DOHH2 (cell line): ENCODE data around the gene GALNT3.

ENCODE experiments used
- H3F3A ChIP-seq: fragments of 200-600 bp; sonication (generic), shearing (Covaris generic); 2 replicates; pipeline ENCODE4 v1.6.0; 2016; ENCODE audit warnings: antibody characterized with exemption, mild to moderate bottlenecking; ENCODE audit not compliant: control insufficient read depth, insufficient read depth
- H3K27ac ChIP-seq: fragments of 200-600 bp; sonication (generic); 2 replicates; pipeline ENCODE4 v1.5.1; 2014; ENCODE audit warnings: low read depth, mild to moderate bottlenecking, low read length, moderate library complexity
- H3K27me3 ChIP-seq: fragments of 200-600 bp; sonication (generic); 2 replicates; pipeline ENCODE4 v1.6.1; 2014; ENCODE audit warnings: mild to moderate bottlenecking, low read length, mixed read lengths; ENCODE audit not compliant: control insufficient read depth
- H3K36me3 ChIP-seq: fragments of 200-600 bp; sonication (generic); 2 replicates; pipeline ENCODE4 v1.6.1; 2014; ENCODE audit warnings: mild to moderate bottlenecking, low read length, moderate library complexity, mixed read lengths; ENCODE audit not compliant: control insufficient read depth
- H3K4me1 ChIP-seq: fragments of 200-600 bp; sonication (generic); 2 replicates; pipeline ENCODE4 v1.6.1; 2014; ENCODE audit warnings: mild to moderate bottlenecking, low read length, mixed read lengths; ENCODE audit not compliant: control insufficient read depth
- H3K4me2 ChIP-seq: fragments of 200-600 bp; sonication (generic); 2 replicates; pipeline ENCODE4 v1.6.0; 2014; ENCODE audit warnings: mild to moderate bottlenecking, low read length, moderate library complexity
- H3K4me3 ChIP-seq: fragments of 200-600 bp; sonication (generic); 2 replicates; pipeline ENCODE4 v1.5.1; 2014; ENCODE audit warnings: mild to moderate bottlenecking, low read length, mixed read lengths
- H3K79me2 ChIP-seq: fragments of 200-600 bp; sonication (generic); 2 replicates; pipeline ENCODE4 v1.6.1; 2014; ENCODE audit warnings: mild to moderate bottlenecking, low read length, mixed read lengths; ENCODE audit not compliant: control insufficient read depth
- H3K9me2 ChIP-seq: fragments of 200-600 bp; sonication (generic); replicated peaks from 2 replicates; pipeline ENCODE4 v1.6.1; 2014; ENCODE audit warnings: mild to moderate bottlenecking, low read length, mixed read lengths; ENCODE audit not compliant: control insufficient read depth
- H3K9me3 ChIP-seq: fragments of 200-600 bp; sonication (generic); 2 replicates; pipeline ENCODE4 v1.6.1; 2014; ENCODE audit warnings: antibody characterized with exemption, low read length, mixed read lengths; ENCODE audit not compliant: control insufficient read depth, insufficient read depth
- H4K20me1 ChIP-seq: fragments of 200-600 bp; sonication (generic); 2 replicates; pipeline ENCODE4 v1.6.0; 2014; ENCODE audit warnings: low read depth, mild to moderate bottlenecking, antibody characterized with exemption, low read length, moderate library complexity; ENCODE audit not compliant: control insufficient read depth, insufficient read depth
- CTCF ChIP-seq: fragments of 200-600 bp; sonication (generic); IDR thresholded peaks from one replicate; pipeline ENCODE4 v1.5.1; 2014; ENCODE audit warnings: antibody characterized with exemption, mild to moderate bottlenecking, low read depth, low read length; ENCODE audit not compliant: poor library complexity, severe bottlenecking
- EZH2phosphoT487 ChIP-seq: fragments of 200-600 bp; sonication (generic); IDR thresholded peaks from 2 replicates; pipeline ENCODE4 v1.6.1; 2017; ENCODE audit warnings: borderline replicate concordance, mild to moderate bottlenecking, antibody characterized with exemption, low read length, moderate library complexity, mixed read lengths

GALNT3 gene

DNA sequence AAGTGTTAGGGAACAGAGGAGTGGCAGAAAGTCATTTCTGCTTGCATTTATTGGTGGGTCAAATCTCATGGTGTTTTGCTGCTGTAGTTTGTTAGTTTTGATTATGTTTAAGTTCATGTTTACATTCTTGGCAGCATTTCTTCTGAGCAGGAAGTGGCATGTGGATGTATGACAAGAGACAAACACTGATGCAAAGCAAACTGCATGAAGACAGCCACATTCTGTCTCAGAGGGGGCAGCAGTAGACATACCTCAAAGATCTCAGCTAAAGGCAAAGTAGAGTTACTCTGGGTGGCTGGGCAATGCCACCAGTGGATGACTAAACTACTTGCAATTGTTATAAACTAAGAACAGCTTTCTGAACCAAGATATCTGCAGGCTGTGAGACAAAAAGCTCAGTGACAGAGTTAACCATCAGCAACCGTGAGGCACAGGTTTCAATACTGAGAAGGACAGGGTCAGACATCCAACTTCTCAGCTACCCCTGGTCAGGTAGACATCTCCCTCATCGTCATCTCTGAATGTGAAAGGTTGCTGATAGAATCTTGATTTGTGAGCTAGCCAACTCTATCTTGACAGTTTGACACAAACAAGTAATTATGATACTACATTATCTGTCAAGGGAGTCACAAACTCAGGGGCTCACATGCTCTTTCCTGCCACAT, 16.4 kb downstream of the GALNT3 start:
- TF ChIP-seq CTCF, result no peak
- TF ChIP-seq EZH2phosphoT487, result no peak
- Histone ChIP-seq H3K4me2 (no peak overlapping the region), H3K79me2 (no peaks in the 10 kb centered on the region), H3K9me3 (peaks cover 9% of the 10 kb centered on the region; the same call in 1 of the 2 replicates), H3K27ac (no peak overlapping the region), H3K4me1 (peaks cover 8% of the 10 kb centered on the region), H3K27me3 (no peaks in the 10 kb centered on the region), H4K20me1 (no peaks in the 10 kb centered on the region), H3K9me2 (no peaks in the 10 kb centered on the region), H3K4me3 (no peak overlapping the region), H3K36me3 (no peaks in the 10 kb centered on the region), H3F3A (no peaks in the 10 kb centered on the region)

GRCh38 chr2:165776796-165777195, 17.3 kb downstream of the GALNT3 start:
- no peak overlapping the region for H3K4me2 ChIP-seq
- no peaks in the 10 kb centered on the region for H3K36me3 ChIP-seq
- no peak overlapping the region for H3K4me3 ChIP-seq
- no peaks in the 10 kb centered on the region for H3F3A ChIP-seq
- no peak for TF ChIP-seq EZH2phosphoT487
- no peak for TF ChIP-seq CTCF
- H3K4me1 ChIP-seq, result peaks cover 8% of the 10 kb centered on the region
- H4K20me1 ChIP-seq, result no peaks in the 10 kb centered on the region
- H3K27me3 ChIP-seq, result no peaks in the 10 kb centered on the region
- no peak overlapping the region for H3K27ac ChIP-seq
- no peaks in the 10 kb centered on the region for H3K9me2 ChIP-seq
- H3K9me3 ChIP-seq, result peaks cover 9% of the 10 kb centered on the region; the same call in 1 of the 2 replicates
- H3K79me2 ChIP-seq, result no peaks in the 10 kb centered on the region

- no peak overlapping the region for H3K4me2 ChIP-seq
- no peaks in the 10 kb centered on the region for H4K20me1 ChIP-seq
- no peak for TF ChIP-seq EZH2phosphoT487
- no peak for TF ChIP-seq CTCF
- peaks cover 8% of the 10 kb centered on the region for H3K4me1 ChIP-seq
- no peaks in the 10 kb centered on the region for H3K79me2 ChIP-seq
- no peaks in the 10 kb centered on the region for H3K27me3 ChIP-seq
- no peaks in the 10 kb centered on the region for H3K36me3 ChIP-seq
- peaks cover 9% of the 10 kb centered on the region; the same call in 1 of the 2 replicates for H3K9me3 ChIP-seq
- no peak overlapping the region for H3K27ac ChIP-seq
- H3K4me3 ChIP-seq, result no peak overlapping the region
- H3K9me2 ChIP-seq, result no peaks in the 10 kb centered on the region
- H3F3A ChIP-seq, result no peaks in the 10 kb centered on the region
These were observed 18.0 kb downstream of the GALNT3 start for GRCh38 chr2:165776013-165776412.
